Chondrocyte (in vitro differentiated cells): ENCODE measurements around the gene KPNA6. TPM values are rescaled to one million over a fixed set of nuclear protein-coding genes. Genes with fewer than 3 reads are reported as not detected.
A peak's percentile ranks its signal among the peaks of the same experiment; 100 is the strongest.

ENCODE experiments used
- DNase-seq: peaks from one replicate; pipeline ENCODE4 v3.0.0; 2021; ENCODE audit warnings: mixed read lengths, low spot score
- H3K27ac Mint-ChIP-seq: one replicate; pipeline ENCODE4 v1.8.0; 2021; ENCODE audit warnings: mild to moderate bottlenecking, moderate library complexity, mixed read lengths; ENCODE audit not compliant: unreplicated experiment
- H3K27me3 Mint-ChIP-seq: 2 replicates; pipeline ENCODE4 v1.8.0; 2021; ENCODE audit warnings: low read depth, mixed read lengths
- H3K36me3 Mint-ChIP-seq: 2 replicates; pipeline ENCODE4 v1.8.0; 2021; ENCODE audit warnings: low read depth, mixed read lengths
- H3K4me1 Mint-ChIP-seq: 2 replicates; pipeline ENCODE4 v1.8.0; 2021; ENCODE audit warnings: low read depth, mild to moderate bottlenecking, mixed read lengths
- H3K4me3 Mint-ChIP-seq: one replicate; pipeline ENCODE4 v1.8.0; 2021; ENCODE audit warnings: mild to moderate bottlenecking, moderate library complexity, mixed read lengths; ENCODE audit not compliant: unreplicated experiment
- H3K9me3 Mint-ChIP-seq: 2 replicates; pipeline ENCODE4 v1.8.0; 2021; ENCODE audit warnings: low read depth, mixed read lengths
- CTCF ChIP-seq: fragments of 200-600 bp; sonication (generic); IDR thresholded peaks from 2 replicates; pipeline ENCODE4 v1.5.0; 2021; ENCODE audit warnings: antibody characterized with exemption, mild to moderate bottlenecking, moderate library complexity
- total RNA-seq: library from RNA; stranded (reverse); gene quantifications from 3 replicates; pipeline ENCODE4 v1.2.1, GENCODE V29; 2021

KPNA6 gene
- total RNA-seq, 1 donor from 2014 or later, result 80.9 TPM

DNA sequence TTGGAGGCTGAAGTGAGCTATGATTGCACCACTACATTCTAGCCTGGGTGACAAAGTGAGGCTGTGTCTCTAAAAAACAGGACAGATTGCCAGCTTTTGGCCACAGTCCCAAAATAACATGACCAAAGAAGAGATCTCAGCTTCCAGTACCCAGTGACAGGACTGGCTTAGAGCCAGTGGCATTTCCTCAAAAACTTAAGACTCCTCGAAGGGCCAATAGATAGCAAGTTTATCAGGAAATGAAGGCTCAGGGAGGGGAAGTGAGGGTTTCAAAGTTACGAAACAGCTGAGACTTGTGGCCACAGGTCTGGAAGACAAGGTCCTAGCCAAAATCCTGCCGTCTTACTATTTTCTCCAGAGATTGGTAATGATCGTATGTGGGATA is 41.4 kb upstream of the KPNA6 start:
- H3K4me1 Mint-ChIP-seq, result peaks cover 59% of the 10 kb centered on the region
- TF ChIP-seq CTCF, result no peak
- no peaks in the 10 kb centered on the region for H3K9me3 Mint-ChIP-seq
- no peak for DNase-seq
- H3K4me3 Mint-ChIP-seq, result no peak overlapping the region
- no peaks in the 10 kb centered on the region for H3K27me3 Mint-ChIP-seq
- peaks cover 4% of the 10 kb centered on the region for H3K36me3 Mint-ChIP-seq
- peak overlapping the region; percentile 42 for H3K27ac Mint-ChIP-seq

DNA sequence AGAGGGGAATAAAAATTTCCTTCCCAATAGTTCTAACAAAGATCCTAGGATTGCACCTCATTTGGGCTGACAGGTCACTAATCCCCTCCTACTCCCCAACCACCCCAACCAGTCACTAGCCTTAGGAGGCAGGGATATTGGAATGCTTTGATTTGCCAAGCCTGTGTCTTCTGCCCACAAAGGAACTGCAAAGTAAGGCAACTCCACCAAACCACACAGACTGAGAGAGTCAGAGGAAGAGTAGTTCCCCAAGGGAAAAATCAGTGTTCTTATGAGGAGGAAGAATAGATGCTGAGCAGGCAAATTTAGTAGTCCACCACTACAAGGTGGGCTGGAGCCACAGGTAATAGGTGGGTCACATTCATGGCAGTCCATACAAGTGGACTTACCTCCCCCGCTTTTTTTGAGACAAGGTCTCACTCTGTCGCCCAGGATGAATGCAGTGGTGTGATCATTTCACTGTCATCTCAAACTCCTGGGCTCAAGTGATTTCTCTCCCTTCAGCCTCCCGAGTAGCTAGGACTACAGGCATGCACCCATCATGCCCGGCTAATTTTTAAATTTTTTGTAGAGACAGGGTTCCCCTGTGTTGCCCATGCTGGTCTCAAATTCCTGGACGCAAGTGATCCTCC is 38.8 kb upstream of the KPNA6 start:
- Mint-ChIP-seq H3K4me1 (peaks cover 52% of the 10 kb centered on the region), H3K9me3 (no peaks in the 10 kb centered on the region), H3K27ac (peak overlapping the region; percentile 83), H3K4me3 (no peak overlapping the region), H3K27me3 (no peaks in the 10 kb centered on the region), H3K36me3 (no peaks in the 10 kb centered on the region)
- no peak for TF ChIP-seq CTCF
- DNase-seq, result no peak

- Mint-ChIP-seq H3K36me3 (peaks cover under 1% of the 10 kb centered on the region), H3K9me3 (no peaks in the 10 kb centered on the region), H3K27ac (peak overlapping the region; percentile 93), H3K4me3 (peak overlapping the region; percentile 91), H3K27me3 (no peaks in the 10 kb centered on the region), H3K4me1 (peaks cover 50% of the 10 kb centered on the region)
- no peak for TF ChIP-seq CTCF
- DNase-seq, result no peak
Measured at GRCh38 chr1:32071758-32072621, 35.9 kb upstream of the KPNA6 start.

- peak within 1 kb of the TSS; percentile 93 for H3K27ac Mint-ChIP-seq
- no peaks in the 10 kb centered on the region for H3K27me3 Mint-ChIP-seq
- DNase-seq, result peak; percentile 98
- peak within 1 kb of the TSS; percentile 91 for H3K4me3 Mint-ChIP-seq
- peaks cover 8% of the 10 kb centered on the region for H3K36me3 Mint-ChIP-seq
- H3K4me1 Mint-ChIP-seq, result peaks cover 52% of the 10 kb centered on the region
- H3K9me3 Mint-ChIP-seq, result no peaks in the 10 kb centered on the region
- TF ChIP-seq CTCF, result no peak
Measured at GRCh38 chr1:32072622-32073298, 35.1 kb upstream of the KPNA6 start, which contains the start of gene TMEM39B. Gene TMEM39B (plus strand): TSS chr1:32072939. CDS start chr1:32073048, 109 bp downstream.
